Mucosa of descending colon (tissue), 3 donors: ENCODE results near the gene PTPRD. TPM values are rescaled to one million over a fixed set of nuclear protein-coding genes. Genes with fewer than 3 reads are reported as not detected.

ENCODE experiments used
- ATAC-seq: fragments of 200-7000 bp; cut with Tn5 transposase; one replicate; pipeline ENCODE4 v1.9.1; 2020; ENCODE audit warnings: mild to moderate bottlenecking, moderate library complexity
- DNase-seq, 3 donors: peaks; one replicate each; pipeline ENCODE4 v3.0.0-alpha.2; 2020
- H3K36me3 ChIP-seq: fragments of 200-600 bp; one replicate; pipeline ENCODE4 v1.8.0; 2021; ENCODE audit warnings: low read depth, mild to moderate bottlenecking
- H3K4me1 ChIP-seq: fragments of 200-600 bp; one replicate; pipeline ENCODE4 v1.8.0; 2021; ENCODE audit warnings: low read depth, mild to moderate bottlenecking
- H3K4me3 ChIP-seq: fragments of 200-600 bp; one replicate; pipeline ENCODE4 v1.8.0; 2021; ENCODE audit warnings: mild to moderate bottlenecking
- H3K9me3 ChIP-seq: fragments of 200-600 bp; one replicate; pipeline ENCODE4 v1.8.0; 2021; ENCODE audit warnings: mild to moderate bottlenecking
- CTCF ChIP-seq: fragments of 200-600 bp; IDR thresholded peaks from one replicate; pipeline ENCODE4 v1.8.0; 2022; ENCODE audit warnings: antibody characterized with exemption, mild to moderate bottlenecking
- intact Hi-C, 2 donors: fragments of 100-400 bp; cut with DNase I in 1 of 2; cut with micrococcal nuclease in 1 of 2; formaldehyde crosslinking; loops; one replicate each; pipeline versions ENCODE4 v1.11.0 to v1.11.1; 2022; cut with DNase I, micrococcal nuclease
- total RNA-seq, 3 donors: library from RNA; stranded (reverse); fragmentation: NEBNext Ultra II Directional in 2 of 3; extraction: Animal tissue kit (Norgen Biotek cat#: 25700) in 2 of 3; gene quantifications; one replicate each; pipeline versions ENCODE4 v1.2.1 to v1.2.4, GENCODE V29; 2021 to 2023
- donor health status: DM: no; HTN: no; CAD: no; lungs with moderate emphysema.
- donor health status: DM: no; HTN: no; CAD: no.
- donor health status: DM: no; HTN: yes; CAD: no.

The PTPRD gene
- total RNA-seq, 3 donors from 2014 or later, result 52.7 to 128 (median 113) TPM

- peaks cover 16% of the 10 kb centered on the region for H3K4me1 ChIP-seq
- no peak for TF ChIP-seq CTCF
These were observed 1732.7 kb downstream of the PTPRD start for GRCh38 chr9:8880060-8880459.

GRCh38 chr9:8879284-8879683 is 1733.5 kb downstream of the PTPRD start:
- Histone ChIP-seq H3K9me3 (no peaks in the 10 kb centered on the region), H3K36me3 (no peaks in the 10 kb centered on the region), H3K4me1 (peaks cover 16% of the 10 kb centered on the region), H3K4me3 (no peak overlapping the region)
- TF ChIP-seq CTCF, result no peak
- ATAC-seq (no peak), DNase-seq (no peak)
- intact Hi-C loops, result no loop called here

More at GRCh38 chr9:8880060-8880459, 1732.7 kb downstream of the PTPRD start:
- ATAC-seq, result peak; percentile 75
- Histone ChIP-seq H3K4me3 (no peak overlapping the region), H3K36me3 (no peaks in the 10 kb centered on the region), H3K9me3 (no peaks in the 10 kb centered on the region)
- intact Hi-C loops, result no loop called here
- DNase-seq, result no peak

GRCh38 chr9:8877753-8878494 is 1734.9 kb downstream of the PTPRD start:
- intact Hi-C loops, result no loop called here
- DNase-seq (no peak), ATAC-seq (no peak)
- H3K36me3 ChIP-seq, result no peaks in the 10 kb centered on the region
- no peak overlapping the region for H3K4me3 ChIP-seq
- peaks cover 9% of the 10 kb centered on the region for H3K4me1 ChIP-seq
- TF ChIP-seq CTCF, result no peak
- no peaks in the 10 kb centered on the region for H3K9me3 ChIP-seq

- Histone ChIP-seq H3K36me3 (no peaks in the 10 kb centered on the region), H3K4me1 (peaks cover 9% of the 10 kb centered on the region), H3K9me3 (no peaks in the 10 kb centered on the region), H3K4me3 (no peak overlapping the region)
- no peak for DNase-seq
- peak; percentile 56 for ATAC-seq
- TF ChIP-seq CTCF, result no peak
- intact Hi-C loops, result no loop called here
These were observed 1736.5 kb downstream of the PTPRD start for GRCh38 chr9:8876303-8876702.

- no peak for TF ChIP-seq CTCF
- Histone ChIP-seq H3K36me3 (no peaks in the 10 kb centered on the region), H3K4me1 (peaks cover 4% of the 10 kb centered on the region), H3K9me3 (no peaks in the 10 kb centered on the region), H3K4me3 (no peak overlapping the region)
- intact Hi-C loops, result no loop called here
- no peak for DNase-seq
- ATAC-seq, result no peak
These were observed 1738.3 kb downstream of the PTPRD start for GRCh38 chr9:8874482-8874881.
